GM12874 (cell line): Measurements from ENCODE around the gene DEFB131A.
"Not testable (repeated sequence)": the region's sequence is repeated elsewhere in the genome, so short reads cannot be mapped to it uniquely, and the experiment has no call there.

Source experiments
- TF ChIP-seq, protein P1 (sequence below): IDR thresholded peaks from 2 replicates; pipeline ENCODE4 v1.5.1; 2011; ENCODE audit warnings: low read depth, mild to moderate bottlenecking, control low read depth, low read length, moderate library complexity; ENCODE audit not compliant: insufficient read depth

The DEFB131A gene, protein sequence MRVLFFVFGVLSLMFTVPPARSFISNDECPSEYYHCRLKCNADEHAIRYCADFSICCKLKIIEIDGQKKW

GRCh38 chr4:9444114-9444513, at the start of gene DEFB131A:
DEFB131A (plus strand) TSS chr4:9444414; CDS start chr4:9444534, 120 bp downstream.
- TF ChIP-seq, protein P1, sequence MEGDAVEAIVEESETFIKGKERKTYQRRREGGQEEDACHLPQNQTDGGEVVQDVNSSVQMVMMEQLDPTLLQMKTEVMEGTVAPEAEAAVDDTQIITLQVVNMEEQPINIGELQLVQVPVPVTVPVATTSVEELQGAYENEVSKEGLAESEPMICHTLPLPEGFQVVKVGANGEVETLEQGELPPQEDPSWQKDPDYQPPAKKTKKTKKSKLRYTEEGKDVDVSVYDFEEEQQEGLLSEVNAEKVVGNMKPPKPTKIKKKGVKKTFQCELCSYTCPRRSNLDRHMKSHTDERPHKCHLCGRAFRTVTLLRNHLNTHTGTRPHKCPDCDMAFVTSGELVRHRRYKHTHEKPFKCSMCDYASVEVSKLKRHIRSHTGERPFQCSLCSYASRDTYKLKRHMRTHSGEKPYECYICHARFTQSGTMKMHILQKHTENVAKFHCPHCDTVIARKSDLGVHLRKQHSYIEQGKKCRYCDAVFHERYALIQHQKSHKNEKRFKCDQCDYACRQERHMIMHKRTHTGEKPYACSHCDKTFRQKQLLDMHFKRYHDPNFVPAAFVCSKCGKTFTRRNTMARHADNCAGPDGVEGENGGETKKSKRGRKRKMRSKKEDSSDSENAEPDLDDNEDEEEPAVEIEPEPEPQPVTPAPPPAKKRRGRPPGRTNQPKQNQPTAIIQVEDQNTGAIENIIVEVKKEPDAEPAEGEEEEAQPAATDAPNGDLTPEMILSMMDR: not testable (repeated sequence)

DNA sequence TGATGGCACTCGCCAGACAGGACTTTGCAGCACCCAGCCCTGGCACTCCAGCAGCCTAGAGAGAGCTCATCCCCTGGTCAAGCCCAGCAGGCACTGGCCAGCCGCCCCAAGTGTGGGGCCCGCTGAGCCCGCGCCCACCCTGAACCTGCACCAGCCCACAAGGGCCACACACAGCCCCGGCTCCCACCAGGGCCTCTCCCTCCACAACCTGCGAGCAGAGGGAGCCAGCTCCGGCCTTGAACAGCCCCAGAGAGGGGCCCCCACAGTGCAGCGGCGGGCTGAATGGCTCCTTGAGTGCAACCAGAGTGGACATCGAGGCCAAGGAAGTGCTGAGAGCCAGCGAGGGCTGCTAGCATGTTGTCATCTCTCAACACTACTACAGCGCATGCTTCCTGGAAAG, 34.4 kb upstream of the DEFB131A start:
- TF ChIP-seq, protein P1: no peak

GRCh38 chr4:9495443-9495842, 51.2 kb downstream of the DEFB131A start:
- TF ChIP-seq, protein P1: peak; percentile 35; the same call in 1 of the 2 replicates
